NT2/D1 (cell line): ENCODE results near the gene KCNA2.

Experiments
- SUZ12 ChIP-seq: IDR thresholded peaks from 2 replicates; pipeline ENCODE4 v1.6.1; 2011; ENCODE audit not compliant: insufficient read length, insufficient read depth; ENCODE audit errors: extremely low read depth
- YY1 ChIP-seq: IDR thresholded peaks from 2 replicates; pipeline ENCODE4 v1.6.1; 2011; ENCODE audit not compliant: insufficient read length, insufficient read depth
- ZNF274 ChIP-seq: IDR thresholded peaks from 2 replicates; pipeline ENCODE4 v1.6.1; 2011; ENCODE audit warnings: mild to moderate bottlenecking, low read depth, low read length

GRCh38 chr1:110605446-110605845, 712 bp downstream of the KCNA2 start:
- TF ChIP-seq ZNF274 (no peak), YY1 (no peak), SUZ12 (no peak)
